SK-N-SH (cell line): ENCODE results near the gene ZSCAN12. TPM values are rescaled to one million over a fixed set of nuclear protein-coding genes. Genes with fewer than 3 reads are reported as not detected.
A peak's percentile ranks its signal among the peaks of the same experiment; 100 is the strongest.

Source experiments
- CTCF ChIA-PET: fragments of 300-600, 350-600 bp; formaldehyde crosslinking; extraction: SDS; loops from one replicate; lab custom pipeline; 2021; lab: Yijun Ruan, JAX
- POLR2A ChIA-PET: fragments of 350-600 bp; sonication (Branson Sonifier 250); formaldehyde crosslinking; extraction: SDS; loops from one replicate; lab custom pipeline; 2020; ENCODE audit warnings: antibody characterized with exemption, inconsistent platforms; lab: Yijun Ruan, JAX
- DNase-seq: peaks from one replicate; pipeline ENCODE4 v3.0.0; 2012
- H2AFZ ChIP-seq: fragments of 200-600 bp; sonication (generic); 2 replicates; pipeline ENCODE4 v1.8.1; 2016; ENCODE audit warnings: antibody characterized with exemption, mild to moderate bottlenecking, low read depth
- H3F3A ChIP-seq: fragments of 200-600 bp; sonication (generic); replicated peaks from 2 replicates; pipeline ENCODE3; 2016; ENCODE audit warnings: antibody characterized with exemption, mild to moderate bottlenecking; ENCODE audit not compliant: insufficient read depth
- H3K27ac ChIP-seq, 2 experiments: fragments of 200-500 bp in 1 of 2; fragments of 200-600 bp in 1 of 2; sonication (Bioruptor generic) in 1 of 2; sonication (generic), shearing (Covaris generic) in 1 of 2; 2 replicates each; pipeline versions ENCODE4 v1.5.1 to v1.6.1; 2014 to 2016; ENCODE audit warnings: low read depth in 2 of 2, inconsistent platforms in 1 of 2, low read length in 1 of 2, mild to moderate bottlenecking in 1 of 2, mixed read lengths in 1 of 2
- H3K27me3 ChIP-seq: fragments of 200-600 bp; sonication (generic), shearing (Covaris generic); 2 replicates; pipeline ENCODE4 v1.6.1; 2016; ENCODE audit warnings: mixed run types; ENCODE audit not compliant: insufficient read depth
- H3K36me3 ChIP-seq, 2 experiments: fragments of 200-500 bp in 1 of 2; fragments of 200-600 bp in 1 of 2; sonication (Bioruptor generic) in 1 of 2; sonication (generic) in 1 of 2; replicated peaks in 1 of 2; 2 replicates each; pipeline versions ENCODE3 to v1.5.1; 2014 to 2016; ENCODE audit warnings: low read length in 1 of 2, mild to moderate bottlenecking in 1 of 2; ENCODE audit not compliant: insufficient read depth in 2 of 2, control insufficient read depth in 1 of 2
- H3K4me1 ChIP-seq, 2 experiments: fragments of 200-500 bp in 1 of 2; fragments of 200-600 bp in 1 of 2; sonication (Bioruptor generic) in 1 of 2; sonication (generic), shearing (Covaris generic) in 1 of 2; 2 replicates each; pipeline versions ENCODE4 v1.5.1 to v1.6.1; 2014 to 2016; ENCODE audit warnings: low read depth in 1 of 2, low read length in 1 of 2, mixed run types in 1 of 2; ENCODE audit not compliant: insufficient read depth in 2 of 2, control insufficient read depth in 1 of 2
- H3K4me2 ChIP-seq: fragments of 200-600 bp; sonication (generic), shearing (Covaris generic); 2 replicates; pipeline ENCODE4 v1.6.1; 2017; ENCODE audit warnings: mixed run types
- H3K4me3 ChIP-seq, 2 experiments: fragments of 200-500 bp in 1 of 2; fragments of 200-600 bp in 1 of 2; sonication (Bioruptor generic) in 1 of 2; sonication (generic), shearing (Covaris generic) in 1 of 2; 2 replicates each; pipeline versions ENCODE4 v1.5.1 to v1.8.1; 2014 to 2016; ENCODE audit warnings: low read depth in 2 of 2, inconsistent platforms in 1 of 2, low read length in 1 of 2, mild to moderate bottlenecking in 1 of 2, mixed read lengths in 1 of 2, moderate library complexity in 1 of 2
- H3K79me2 ChIP-seq: fragments of 200-600 bp; sonication (generic); 2 replicates; pipeline ENCODE4 v1.8.1; 2017; ENCODE audit warnings: mild to moderate bottlenecking; ENCODE audit not compliant: insufficient read depth
- H3K9ac ChIP-seq: fragments of 200-600 bp; sonication (generic); 2 replicates; pipeline ENCODE4 v1.6.1; 2017; ENCODE audit warnings: mixed run types
- H3K9me2 ChIP-seq: fragments of 200-600 bp; sonication (generic); 2 replicates; pipeline ENCODE4 v1.6.1; 2017; ENCODE audit warnings: mixed run types
- H3K9me3 ChIP-seq: fragments of 200-600 bp; sonication (generic); 2 replicates; pipeline ENCODE4 v1.6.1; 2017; ENCODE audit warnings: mixed run types, mild to moderate bottlenecking, moderate library complexity
- H4K20me1 ChIP-seq: fragments of 200-600 bp; sonication (generic); 2 replicates; pipeline ENCODE4 v1.6.1; 2017; ENCODE audit warnings: mild to moderate bottlenecking, mixed run types; ENCODE audit not compliant: insufficient read depth
- CHD2 ChIP-seq: fragments of 150-350 bp; IDR thresholded peaks from 2 replicates; pipeline ENCODE4 v1.6.1; 2018; ENCODE audit warnings: low read length; ENCODE audit not compliant: partially characterized antibody
- ELF1 ChIP-seq: IDR thresholded peaks from 2 replicates; pipeline ENCODE4 v1.4.0; 2012
- FOSL2 ChIP-seq: IDR thresholded peaks from 2 replicates; pipeline ENCODE4 v1.4.0; 2012; ENCODE audit warnings: low read depth, mild to moderate bottlenecking, moderate library complexity, borderline replicate concordance
- MEF2A ChIP-seq: IDR thresholded peaks from 2 replicates; pipeline ENCODE4 v1.4.0; 2012; ENCODE audit warnings: low read depth, borderline replicate concordance
- MXI1 ChIP-seq: IDR thresholded peaks from 2 replicates; pipeline ENCODE4 v1.6.1; 2012; ENCODE audit warnings: mild to moderate bottlenecking, low read depth, low read length, improper control_type of control experiment
- NRF1 ChIP-seq: IDR thresholded peaks from 2 replicates; pipeline ENCODE4 v1.6.1; 2012; ENCODE audit warnings: low read depth, mild to moderate bottlenecking, low read length
- RAD21 ChIP-seq: IDR thresholded peaks from 2 replicates; pipeline ENCODE4 v1.6.1; 2012; ENCODE audit warnings: mild to moderate bottlenecking, low read length
- TAF1 ChIP-seq: IDR thresholded peaks from 2 replicates; pipeline ENCODE4 v1.6.1; 2012; ENCODE audit warnings: low read depth, mild to moderate bottlenecking, low read length, moderate library complexity, borderline replicate concordance
- TEAD4 ChIP-seq: IDR thresholded peaks from 2 replicates; pipeline ENCODE4 v1.4.0; 2012; ENCODE audit warnings: mild to moderate bottlenecking, borderline replicate concordance; ENCODE audit not compliant: insufficient read depth
- ZBTB33 ChIP-seq: IDR thresholded peaks from 2 replicates; pipeline ENCODE4 v1.4.0; 2012; ENCODE audit warnings: low read depth, borderline replicate concordance
- WGBS: methylation state at CpG from one replicate; pipeline ENCODE4 v1.1.6; 2017; ENCODE audit warnings: low lambda C conversion rate; 5-methylcytosine and 5-hydroxymethylcytosine counted together
- polyA plus RNA-seq, 3 experiments: library from polyadenylated mRNA; depleted of rRNA; stranded (reverse); fragments of >200 nt; gene quantifications; 2 replicates each; pipeline ENCODE4 v1.2.3, GENCODE V29; 2012
- TF ChIP-seq, protein P1 (sequence below): fragments of 150-350 bp; IDR thresholded peaks from 2 replicates; pipeline ENCODE4 v1.6.1; 2016; ENCODE audit warnings: mild to moderate bottlenecking, low read depth, low read length

Gene ZSCAN12
- polyA plus RNA-seq, 1 of the 3 experiments (the other 2 are of a cell fraction): 1.6 TPM

DNA sequence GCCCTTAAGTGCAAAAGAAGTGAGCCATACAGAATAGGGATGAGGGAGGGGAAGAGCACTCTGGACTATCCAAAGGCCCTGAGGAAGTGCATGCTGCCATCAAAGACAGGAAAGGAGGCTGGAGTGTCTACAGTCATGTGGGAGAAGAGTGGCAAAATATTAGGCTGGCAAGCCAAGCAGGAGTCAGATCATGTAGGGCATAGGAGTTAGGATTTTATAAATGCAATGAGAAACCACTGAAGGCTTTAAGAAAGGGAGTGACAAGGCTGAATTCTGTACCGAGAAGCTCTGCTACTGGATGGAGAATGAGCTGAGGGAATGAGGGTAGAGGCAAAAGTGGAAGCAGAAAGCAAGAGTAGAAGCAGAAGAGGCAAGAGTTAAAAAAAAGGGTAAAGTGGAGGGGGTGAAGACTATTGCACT is 65.9 kb downstream of the ZSCAN12 start:
- CTCF ChIA-PET: interaction anchor here (0.9 kb wide), 1 partner anchor 22 kb away, joined by 5 read pairs; no protein-coding TSS in a partner anchor
- H3K4me2 ChIP-seq: no peak overlapping the region
- POLR2A ChIA-PET: interaction anchor here (0.8 kb wide), 1 partner anchor 10 kb away, joined by 3 read pairs; no protein-coding TSS in a partner anchor

GRCh38 chr6:28333047-28333446 is 66.5 kb downstream of the ZSCAN12 start:
- no peak overlapping the region for H3K4me2 ChIP-seq
- WGBS: 77% methylated on average over 2 of the region's 2 CpGs
- POLR2A ChIA-PET: no interaction called here
- TF ChIP-seq TEAD4 (no peak), RAD21 (no peak)
- TF ChIP-seq, all 33 proteins: peak for 0
- Histone ChIP-seq H3K9me3 (no peaks in the 10 kb centered on the region), H3F3A (peaks cover 11% of the 10 kb centered on the region), H4K20me1 (no peaks in the 10 kb centered on the region), H3K27ac (no peak overlapping the region), H3K79me2 (no peaks in the 10 kb centered on the region), H3K9ac (no peak overlapping the region), H2AFZ (no peak overlapping the region), H3K4me3 (no peak overlapping the region), H3K27me3 (no peaks in the 10 kb centered on the region), H3K36me3 (no peaks in the 10 kb centered on the region), H3K4me1 (peaks cover 0 to 11% of the 10 kb centered on the region in 2 experiments; a peak in 2 of 4 replicates), H3K9me2 (no peaks in the 10 kb centered on the region)
- DNase-seq: no peak
- CTCF ChIA-PET: interaction anchor here (1.1 kb wide), 1 partner anchor 17 kb away, joined by 5 read pairs; no protein-coding TSS in a partner anchor

More for the DNA sequence above, 65.9 kb downstream of the ZSCAN12 start:
- Histone ChIP-seq H3K79me2 (no peaks in the 10 kb centered on the region), H3K4me1 (peaks cover 0 to 11% of the 10 kb centered on the region in 2 experiments; a peak in 2 of 4 replicates), H3K9me2 (no peaks in the 10 kb centered on the region), H3K9me3 (no peaks in the 10 kb centered on the region), H4K20me1 (no peaks in the 10 kb centered on the region), H2AFZ (no peak overlapping the region), H3K27me3 (no peaks in the 10 kb centered on the region), H3K4me3 (no peak overlapping the region), H3K9ac (no peak overlapping the region), H3K36me3 (no peaks in the 10 kb centered on the region), H3K27ac (no peak overlapping the region), H3F3A (peaks cover 11% of the 10 kb centered on the region)
- no peak for DNase-seq
- 92% methylated on average over 1 of the region's 1 CpG for WGBS
- TF ChIP-seq, protein P1, sequence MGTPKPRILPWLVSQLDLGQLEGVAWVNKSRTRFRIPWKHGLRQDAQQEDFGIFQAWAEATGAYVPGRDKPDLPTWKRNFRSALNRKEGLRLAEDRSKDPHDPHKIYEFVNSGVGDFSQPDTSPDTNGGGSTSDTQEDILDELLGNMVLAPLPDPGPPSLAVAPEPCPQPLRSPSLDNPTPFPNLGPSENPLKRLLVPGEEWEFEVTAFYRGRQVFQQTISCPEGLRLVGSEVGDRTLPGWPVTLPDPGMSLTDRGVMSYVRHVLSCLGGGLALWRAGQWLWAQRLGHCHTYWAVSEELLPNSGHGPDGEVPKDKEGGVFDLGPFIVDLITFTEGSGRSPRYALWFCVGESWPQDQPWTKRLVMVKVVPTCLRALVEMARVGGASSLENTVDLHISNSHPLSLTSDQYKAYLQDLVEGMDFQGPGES: no peak
- TF ChIP-seq MEF2A (no peak), FOSL2 (no peak), TAF1 (no peak)

- ChIA-PET CTCF (no interaction called here), POLR2A (no interaction called here)
- peaks cover 6 to 11% of the 10 kb centered on the region in 2 experiments for H3K36me3 ChIP-seq
- no peak for DNase-seq
- peaks cover 8% of the 10 kb centered on the region for H3F3A ChIP-seq
- no peak overlapping the region for H2AFZ ChIP-seq
- H3K27me3 ChIP-seq: no peaks in the 10 kb centered on the region
- peak overlapping the region in 1 of 2 experiments; percentile 55; a peak in 1 of 4 replicates for H3K27ac ChIP-seq
- WGBS: 0% methylated on average over 1 of the region's 1 CpG
- H3K4me3 ChIP-seq: no peak overlapping the region
- H3K4me2 ChIP-seq: no peak overlapping the region
- H4K20me1 ChIP-seq: no peaks in the 10 kb centered on the region
- no peak overlapping the region for H3K9ac ChIP-seq
- TF ChIP-seq MXI1: peak; percentile 66; the same call in 1 of the 2 replicates
- TF ChIP-seq MEF2A: no peak
- TF ChIP-seq CHD2: peak; percentile 25
- TF ChIP-seq NRF1: no peak
- TF ChIP-seq ZBTB33: no peak
- TF ChIP-seq ELF1: no peak
- TF ChIP-seq, all 33 proteins: peak for 2
- H3K9me3 ChIP-seq: peaks cover 4% of the 10 kb centered on the region
- no peaks in the 10 kb centered on the region for H3K79me2 ChIP-seq
- H3K4me1 ChIP-seq: peaks cover 0 to 6% of the 10 kb centered on the region in 2 experiments; a peak in 2 of 4 replicates
- no peaks in the 10 kb centered on the region for H3K9me2 ChIP-seq
Observed at GRCh38 chr6:28330041-28330440, 69.5 kb downstream of the ZSCAN12 start.
